Measurements from ENCODE around the gene ADNP2.

DNA sequence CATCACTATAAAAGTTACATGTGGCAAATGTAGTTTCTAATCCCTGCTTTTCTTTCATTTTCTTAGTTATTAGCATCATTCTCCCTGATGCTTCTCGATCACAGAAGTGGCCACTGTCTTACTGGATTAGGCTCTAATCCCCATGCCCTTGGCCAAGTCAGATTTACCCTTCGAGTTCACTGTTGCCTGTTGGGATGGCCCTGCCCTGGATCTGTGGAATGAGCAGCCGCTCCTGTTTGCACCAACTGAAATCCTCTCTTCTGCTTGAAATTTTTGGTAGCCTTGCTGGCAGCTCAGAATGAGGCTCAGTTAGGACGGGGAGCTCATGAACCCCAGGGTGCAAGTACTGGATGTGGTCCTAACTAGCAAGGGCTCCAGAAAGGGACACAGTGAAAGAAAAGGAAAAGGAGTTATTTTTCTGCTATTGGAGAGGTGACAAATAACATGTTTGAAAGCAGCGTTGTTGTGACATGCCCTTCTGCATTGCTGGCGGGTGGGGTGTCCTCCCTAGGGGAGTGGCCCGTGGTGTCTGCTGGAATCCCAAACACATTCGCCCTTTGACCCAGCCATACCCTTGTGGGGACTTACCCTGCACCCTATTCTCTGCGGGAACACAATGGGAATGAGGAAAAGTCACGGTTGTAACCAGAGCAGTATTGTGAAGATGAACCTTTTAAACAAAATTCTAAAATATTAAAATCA is 40.3 kb upstream of the ADNP2 start:
- TF ChIP-seq CTCF (IDR thresholded peaks at IDR 0.05; ENCODE audit: low read depth, low read length), result no peak
- no peak for TF ChIP-seq POLR2A (IDR thresholded peaks at IDR 0.05; ENCODE audit: extremely low read depth, insufficient read length)
- TF ChIP-seq, protein P1, sequence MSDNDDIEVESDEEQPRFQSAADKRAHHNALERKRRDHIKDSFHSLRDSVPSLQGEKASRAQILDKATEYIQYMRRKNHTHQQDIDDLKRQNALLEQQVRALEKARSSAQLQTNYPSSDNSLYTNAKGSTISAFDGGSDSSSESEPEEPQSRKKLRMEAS (IDR thresholded peaks at IDR 0.05; ENCODE audit: low read depth, low read length), result no peak

Data from NB4 (cell line).